Epithelial cell of proximal tubule (primary cell): Measurements from ENCODE around the gene CCDC33. TPM values are rescaled to one million over a fixed set of nuclear protein-coding genes. Genes with fewer than 3 reads are reported as not detected.

ENCODE experiments used
- DNase-seq: peaks from one replicate; pipeline ENCODE4 v3.0.0-alpha.2; 2011; ENCODE audit warnings: low read depth
- H3K4me3 ChIP-seq: 2 replicates; pipeline ENCODE4 v1.5.1; 2011; ENCODE audit warnings: low read depth, mild to moderate bottlenecking, low read length
- total RNA-seq: library from RNA; depleted of rRNA; stranded (reverse); fragments of >200 nt; gene quantifications from 2 replicates; pipeline ENCODE4 v1.2.3, GENCODE V29; 2015
- TF ChIP-seq, protein P1 (sequence below): conservative IDR thresholded peaks from 2 replicates; pipeline ENCODE4 v1.5.1; 2012; ENCODE audit warnings: low read depth, mild to moderate bottlenecking, low read length

The CCDC33 gene
- total RNA-seq, 1 donor from 2014 or later, result 2.5 TPM

DNA sequence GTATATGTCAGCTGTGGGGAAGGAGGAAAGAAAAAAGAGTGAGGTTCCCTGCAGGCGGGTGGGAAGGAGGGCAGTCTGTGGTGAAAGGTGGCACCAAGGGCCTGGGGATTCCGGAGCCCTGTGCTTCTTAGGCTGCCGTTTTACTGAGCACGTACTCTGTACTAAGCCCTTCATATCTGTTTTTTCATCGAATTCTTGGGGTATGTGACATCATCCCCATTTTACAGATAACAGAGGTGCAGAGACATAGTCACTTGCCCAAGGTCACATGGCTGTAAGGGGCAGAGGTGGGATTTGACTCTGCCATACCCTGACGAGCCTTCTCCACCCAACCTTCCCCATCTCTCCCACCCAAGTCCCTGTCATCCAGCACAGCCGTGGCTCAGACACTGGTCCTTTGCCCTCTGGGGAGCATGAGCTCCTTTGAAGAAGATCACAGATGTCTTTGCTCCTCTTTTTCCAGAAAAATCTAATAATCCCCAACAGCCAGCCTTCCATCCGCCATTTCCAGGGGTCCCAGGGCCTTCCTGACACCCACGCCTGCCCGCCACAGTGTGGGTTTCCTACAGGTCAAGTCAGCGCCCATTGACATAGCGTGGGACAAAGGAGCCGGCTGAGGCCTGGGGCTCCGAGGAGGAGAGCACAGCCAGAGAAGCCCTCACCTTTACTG, 107.1 kb downstream of the CCDC33 start:
- DNase-seq, result no peak
- TF ChIP-seq, protein P1, sequence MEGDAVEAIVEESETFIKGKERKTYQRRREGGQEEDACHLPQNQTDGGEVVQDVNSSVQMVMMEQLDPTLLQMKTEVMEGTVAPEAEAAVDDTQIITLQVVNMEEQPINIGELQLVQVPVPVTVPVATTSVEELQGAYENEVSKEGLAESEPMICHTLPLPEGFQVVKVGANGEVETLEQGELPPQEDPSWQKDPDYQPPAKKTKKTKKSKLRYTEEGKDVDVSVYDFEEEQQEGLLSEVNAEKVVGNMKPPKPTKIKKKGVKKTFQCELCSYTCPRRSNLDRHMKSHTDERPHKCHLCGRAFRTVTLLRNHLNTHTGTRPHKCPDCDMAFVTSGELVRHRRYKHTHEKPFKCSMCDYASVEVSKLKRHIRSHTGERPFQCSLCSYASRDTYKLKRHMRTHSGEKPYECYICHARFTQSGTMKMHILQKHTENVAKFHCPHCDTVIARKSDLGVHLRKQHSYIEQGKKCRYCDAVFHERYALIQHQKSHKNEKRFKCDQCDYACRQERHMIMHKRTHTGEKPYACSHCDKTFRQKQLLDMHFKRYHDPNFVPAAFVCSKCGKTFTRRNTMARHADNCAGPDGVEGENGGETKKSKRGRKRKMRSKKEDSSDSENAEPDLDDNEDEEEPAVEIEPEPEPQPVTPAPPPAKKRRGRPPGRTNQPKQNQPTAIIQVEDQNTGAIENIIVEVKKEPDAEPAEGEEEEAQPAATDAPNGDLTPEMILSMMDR, result no peak
- H3K4me3 ChIP-seq, result no peak overlapping the region

DNA sequence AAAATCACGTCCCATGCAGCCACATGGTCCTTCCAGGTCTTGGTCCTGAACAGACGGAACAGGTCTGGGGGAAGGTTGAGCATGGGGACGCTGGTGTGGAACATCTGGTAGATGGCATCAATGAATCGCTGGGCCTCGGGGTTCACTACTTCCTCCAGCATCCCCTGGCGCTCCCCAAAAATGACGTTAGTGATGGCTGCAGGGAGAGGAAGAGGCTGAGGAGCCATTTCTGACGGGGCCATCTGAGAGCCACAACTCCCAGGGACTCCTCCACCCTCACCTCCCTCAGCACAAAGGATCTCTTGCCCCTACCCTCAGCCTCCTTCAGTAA, 107.6 kb downstream of the CCDC33 start:
- TF ChIP-seq, protein P1, result no peak
- H3K4me3 ChIP-seq, result no peak overlapping the region
- DNase-seq, result no peak

DNA sequence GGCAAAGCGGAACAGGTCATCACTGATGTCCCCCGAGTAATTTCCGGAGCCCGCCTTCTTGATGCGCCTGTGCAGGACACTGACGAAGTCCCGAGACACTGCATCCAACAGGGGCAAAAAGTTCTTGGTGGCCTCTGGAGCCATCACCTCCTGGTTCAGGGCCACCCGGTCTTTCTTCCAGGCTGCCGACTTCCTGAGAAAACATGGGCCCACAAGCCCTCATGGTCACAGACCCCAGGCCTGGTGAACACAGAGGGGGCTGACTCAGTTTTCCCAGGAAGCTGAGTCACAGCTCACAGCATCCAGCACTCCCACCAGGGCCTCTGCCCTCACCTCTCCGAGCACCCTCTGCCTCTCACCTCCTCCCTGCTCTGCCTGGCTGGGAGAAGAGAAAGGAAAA, 108.9 kb downstream of the CCDC33 start:
- TF ChIP-seq, protein P1, result no peak
- DNase-seq, result no peak
- H3K4me3 ChIP-seq, result no peak overlapping the region

DNA sequence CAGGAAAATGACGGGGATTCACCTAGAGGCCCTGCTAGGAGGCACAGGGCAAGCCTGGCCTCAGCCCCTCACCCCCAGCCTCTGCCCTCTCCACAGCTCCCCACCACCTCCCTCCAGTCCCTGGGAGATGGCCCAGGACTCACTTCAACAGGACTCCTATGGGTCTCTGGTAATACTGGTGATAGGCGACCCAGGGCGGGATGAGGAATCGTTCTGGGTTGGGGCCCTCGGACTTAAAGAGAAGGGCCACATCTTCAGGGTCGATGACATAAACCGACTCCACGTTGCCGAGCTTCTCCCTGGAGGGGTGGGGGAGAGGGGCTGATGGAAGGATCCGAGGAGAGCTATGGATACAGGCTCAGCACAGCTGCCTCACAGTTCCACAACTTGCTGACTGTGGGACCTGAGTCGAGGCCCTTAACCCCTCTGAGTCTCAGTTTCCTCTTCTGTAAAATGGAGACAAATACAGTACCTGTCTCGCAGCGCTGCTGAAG, 111.7 kb downstream of the CCDC33 start:
- DNase-seq, result no peak
- TF ChIP-seq, protein P1, result no peak
- H3K4me3 ChIP-seq, result no peak overlapping the region

DNA sequence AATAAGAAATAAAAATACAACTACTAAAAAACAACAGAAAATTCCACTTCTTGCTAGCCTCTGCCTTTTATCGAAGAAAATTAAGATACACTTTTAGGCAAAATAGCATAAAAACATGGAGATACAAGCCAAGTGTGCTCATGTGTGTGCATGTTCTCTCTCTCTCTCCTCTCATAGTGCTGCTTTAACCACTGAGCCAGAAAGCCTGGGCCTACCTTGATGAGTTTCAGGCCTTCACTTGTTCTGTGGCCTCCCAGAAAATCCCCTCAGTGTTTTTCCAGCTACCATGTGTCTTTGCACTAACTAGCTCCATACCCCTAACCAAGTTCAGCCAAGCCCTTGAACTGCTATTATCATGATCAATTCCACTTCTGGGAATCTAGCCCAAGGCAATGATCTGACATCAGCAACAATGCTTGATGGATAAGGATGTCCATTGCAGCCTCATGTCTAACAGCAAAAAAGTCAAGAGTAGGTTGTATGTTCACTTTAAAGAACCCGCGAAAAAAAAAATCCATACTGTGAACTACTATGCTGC, 113.2 kb downstream of the CCDC33 start:
- H3K4me3 ChIP-seq, result no peak overlapping the region
- TF ChIP-seq, protein P1, result no peak
- DNase-seq, result no peak

DNA sequence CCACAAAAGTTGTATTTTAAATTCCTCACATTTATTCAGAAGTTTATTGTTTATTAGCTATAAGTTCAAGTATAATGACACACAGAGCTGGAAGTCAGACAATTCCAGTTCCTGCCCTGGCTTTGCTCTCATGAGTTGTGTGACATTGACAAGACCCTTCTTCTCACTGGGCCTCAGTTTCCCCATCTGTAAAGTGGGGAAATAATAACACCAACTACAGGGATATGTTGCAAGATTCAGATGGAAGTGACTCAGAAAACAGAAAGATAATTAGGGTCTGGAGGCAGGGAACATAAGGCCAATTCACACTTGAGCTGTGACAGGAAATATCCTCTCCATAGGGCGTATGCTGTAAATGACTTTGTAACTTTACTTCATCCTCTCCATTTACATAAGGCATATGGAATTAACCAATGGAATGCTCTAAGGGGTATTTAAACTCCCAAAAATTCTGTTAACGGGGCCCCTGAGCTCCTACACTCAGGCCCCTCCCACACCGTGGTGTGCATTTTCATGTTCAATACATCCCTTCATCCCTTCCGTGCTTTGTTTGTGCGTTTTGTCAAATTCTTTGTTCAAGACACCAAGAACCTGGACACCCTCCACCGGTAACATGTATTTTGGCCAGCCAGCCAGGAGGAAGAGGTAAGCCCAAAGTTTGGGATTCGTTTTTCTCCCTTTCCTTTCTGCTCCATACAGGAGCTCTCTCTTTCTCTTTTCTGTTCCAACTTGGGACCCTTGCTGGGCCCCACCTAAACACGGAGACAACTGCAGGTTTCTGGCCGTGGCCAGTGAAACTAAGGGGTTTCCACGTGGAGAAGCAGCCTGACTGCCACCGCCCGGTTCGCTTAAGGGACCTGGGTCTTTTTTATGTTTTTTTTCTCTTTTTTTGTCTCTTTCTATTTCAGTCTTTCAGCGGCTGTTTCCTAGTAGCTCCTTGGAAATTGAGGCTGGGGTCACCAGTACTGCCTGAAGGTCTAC, 114.5 kb downstream of the CCDC33 start:
- H3K4me3 ChIP-seq, result no peak overlapping the region
- TF ChIP-seq, protein P1, result no peak
- no peak for DNase-seq
